ENCODE measurements around the gene BMPR2.

DNA sequence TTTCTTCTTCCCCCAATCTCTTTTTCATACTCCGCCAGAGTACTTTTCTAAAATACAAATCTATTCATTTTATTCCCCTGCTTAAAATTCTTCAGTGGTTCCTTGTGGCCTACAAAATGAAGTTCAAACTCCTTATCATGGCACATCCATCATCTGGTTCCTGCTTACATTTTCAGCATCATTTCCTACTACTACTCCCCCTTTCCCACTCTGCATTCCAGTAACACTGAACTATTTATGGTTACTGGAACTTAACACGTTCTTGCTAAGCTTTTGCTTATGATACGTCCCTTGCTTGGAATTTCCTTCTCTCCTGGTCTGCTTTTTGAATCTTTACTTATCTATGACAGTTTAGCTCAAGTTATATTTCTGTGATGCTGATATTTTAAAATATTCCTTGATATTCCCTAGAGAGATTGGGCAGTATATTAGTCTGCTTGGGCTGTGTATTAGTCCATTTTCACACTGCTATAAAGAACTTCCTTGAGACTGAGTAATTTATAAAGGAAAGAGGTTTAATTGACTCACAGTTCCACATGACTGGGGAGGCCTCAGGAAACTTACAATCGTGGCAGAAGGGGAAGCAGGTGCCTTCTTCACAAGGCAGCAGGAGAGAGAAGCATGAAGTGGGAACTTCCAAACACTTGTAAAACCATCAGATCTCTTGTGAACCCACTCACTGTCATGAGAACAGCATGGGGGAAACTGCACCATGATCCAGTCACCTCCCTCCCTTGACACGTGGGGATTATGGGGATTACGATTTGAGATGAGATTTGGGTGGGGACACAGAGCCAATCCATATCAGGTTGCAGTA is 53.2 kb downstream of the BMPR2 start:
- TF ChIP-seq, protein P1, sequence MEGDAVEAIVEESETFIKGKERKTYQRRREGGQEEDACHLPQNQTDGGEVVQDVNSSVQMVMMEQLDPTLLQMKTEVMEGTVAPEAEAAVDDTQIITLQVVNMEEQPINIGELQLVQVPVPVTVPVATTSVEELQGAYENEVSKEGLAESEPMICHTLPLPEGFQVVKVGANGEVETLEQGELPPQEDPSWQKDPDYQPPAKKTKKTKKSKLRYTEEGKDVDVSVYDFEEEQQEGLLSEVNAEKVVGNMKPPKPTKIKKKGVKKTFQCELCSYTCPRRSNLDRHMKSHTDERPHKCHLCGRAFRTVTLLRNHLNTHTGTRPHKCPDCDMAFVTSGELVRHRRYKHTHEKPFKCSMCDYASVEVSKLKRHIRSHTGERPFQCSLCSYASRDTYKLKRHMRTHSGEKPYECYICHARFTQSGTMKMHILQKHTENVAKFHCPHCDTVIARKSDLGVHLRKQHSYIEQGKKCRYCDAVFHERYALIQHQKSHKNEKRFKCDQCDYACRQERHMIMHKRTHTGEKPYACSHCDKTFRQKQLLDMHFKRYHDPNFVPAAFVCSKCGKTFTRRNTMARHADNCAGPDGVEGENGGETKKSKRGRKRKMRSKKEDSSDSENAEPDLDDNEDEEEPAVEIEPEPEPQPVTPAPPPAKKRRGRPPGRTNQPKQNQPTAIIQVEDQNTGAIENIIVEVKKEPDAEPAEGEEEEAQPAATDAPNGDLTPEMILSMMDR (IDR thresholded peaks at IDR 0.05; ENCODE audit: low read depth, low read length, poor library complexity, severe bottlenecking): no peak
- no peak for TF ChIP-seq EZH2phosphoT487 (IDR thresholded peaks at IDR 0.05; ENCODE audit: borderline replicate concordance, low read length)

Data from DOHH2 (cell line).